Endothelial cell of umbilical vein (primary cell): ENCODE data around the gene CCDC9. TPM values are rescaled to one million over a fixed set of nuclear protein-coding genes. Genes with fewer than 3 reads are reported as not detected.

Source experiments
- BruUV-seq: library from RNA; stranded (reverse); fragments of 400-500 nt; replicated peaks from 2 replicates; lab custom pipeline; 2021; lab: Mats Ljungman, UMichigan
- CTCF ChIA-PET: fragments of 300-600, 350-600 bp; sonication (Branson Sonifier 250); formaldehyde crosslinking; loops from one replicate; lab custom pipeline; 2021; ENCODE audit warnings: antibody characterized with exemption, inconsistent platforms; lab: Charles Lee
- POLR2A ChIA-PET: fragments of 300-600, 350-600 bp; sonication (Branson Sonifier 250); formaldehyde crosslinking; loops from one replicate; lab custom pipeline; 2021; ENCODE audit warnings: antibody characterized with exemption, inconsistent platforms; lab: Charles Lee
- DNase-seq: peaks from one replicate; pipeline ENCODE4 v3.0.0-alpha.2; 2011; ENCODE audit warnings: low read depth, low spot score
- FAIRE-seq: peaks from 2 replicates; lab custom pipeline; 2011; peaks lifted over from hg19 to GRCh38; lab: Jason Lieb, UNC
- H2AFZ ChIP-seq: 2 replicates; pipeline ENCODE4 v1.6.0; 2012; ENCODE audit warnings: low read depth, low read length, control low read depth, inconsistent platforms
- H3K27ac ChIP-seq: 2 replicates; pipeline ENCODE4 v1.5.1; 2011; ENCODE audit warnings: low read depth, mild to moderate bottlenecking, control low read depth, low read length, moderate library complexity; ENCODE audit not compliant: insufficient read depth
- H3K27me3 ChIP-seq, 2 experiments: 2 replicates each; pipeline versions ENCODE4 v1.6.0 to v1.6.1; 2011; ENCODE audit warnings: low read length in 2 of 2, mixed read lengths in 1 of 2; ENCODE audit not compliant: control insufficient read depth in 2 of 2, insufficient read depth in 2 of 2
- H3K36me3 ChIP-seq, 2 experiments: 2 replicates in 1 of 2; 3 replicates in 1 of 2; pipeline ENCODE4 v1.5.1; 2011; ENCODE audit warnings: low read length in 2 of 2, mild to moderate bottlenecking in 1 of 2, moderate library complexity in 1 of 2; ENCODE audit not compliant: control insufficient read depth in 2 of 2, insufficient read depth in 2 of 2; ENCODE audit errors: extremely low read depth in 1 of 2
- H3K4me1 ChIP-seq: 3 replicates; pipeline ENCODE4 v1.5.1; 2011; ENCODE audit warnings: mild to moderate bottlenecking, low read length; ENCODE audit not compliant: control insufficient read depth, insufficient read depth; ENCODE audit errors: extremely low read depth
- H3K4me2 ChIP-seq: 2 replicates; pipeline ENCODE4 v1.6.1; 2011; ENCODE audit warnings: low read length, control low read depth, mixed read lengths; ENCODE audit not compliant: insufficient read depth
- H3K4me3 ChIP-seq, 3 experiments: fragments of 200-600 bp in 1 of 3; sonication (generic), shearing (Covaris generic) in 1 of 3; replicated peaks in 1 of 3; 2 replicates each; pipeline ENCODE4 v1.5.1; 2011 to 2016; ENCODE audit warnings: control low read depth in 3 of 3, low read length in 3 of 3, mild to moderate bottlenecking in 2 of 3, inconsistent platforms in 1 of 3, low read depth in 1 of 3, moderate library complexity in 1 of 3; ENCODE audit not compliant: insufficient read depth in 1 of 3
- H3K79me2 ChIP-seq: 2 replicates; pipeline ENCODE4 v1.6.0; 2012; ENCODE audit warnings: low read length, inconsistent platforms; ENCODE audit not compliant: control insufficient read depth, insufficient read depth
- H3K9ac ChIP-seq: replicated peaks from 2 replicates; pipeline ENCODE3; 2011; ENCODE audit warnings: low read length, control low read depth; ENCODE audit not compliant: insufficient read depth; ENCODE audit errors: extremely low read depth
- H3K9me1 ChIP-seq: replicated peaks from 3 replicates; pipeline ENCODE4 v1.6.0; 2011; ENCODE audit warnings: mild to moderate bottlenecking, low read length; ENCODE audit not compliant: control insufficient read depth, insufficient read depth; ENCODE audit errors: extremely low read depth
- H3K9me3 ChIP-seq: replicated peaks from 2 replicates; pipeline ENCODE4 v1.5.1; 2012; ENCODE audit warnings: low read length, inconsistent platforms; ENCODE audit not compliant: control insufficient read depth, insufficient read depth
- H4K20me1 ChIP-seq: replicated peaks from 2 replicates; pipeline ENCODE3; 2011; ENCODE audit warnings: mild to moderate bottlenecking, low read length; ENCODE audit not compliant: control insufficient read depth, insufficient read depth; ENCODE audit errors: extremely low read depth
- EZH2 ChIP-seq: IDR thresholded peaks from 2 replicates; pipeline ENCODE4 v1.6.1; 2012; ENCODE audit warnings: borderline replicate concordance, low read depth, mild to moderate bottlenecking, moderate library complexity, low read length, inconsistent platforms; ENCODE audit not compliant: severe bottlenecking
- FOS ChIP-seq: IDR thresholded peaks from 2 replicates; pipeline ENCODE4 v1.6.1; 2011; ENCODE audit warnings: mild to moderate bottlenecking, low read length, moderate library complexity, borderline replicate concordance; ENCODE audit not compliant: insufficient read depth
- GATA2 ChIP-seq: IDR thresholded peaks from 2 replicates; pipeline ENCODE4 v1.7.0; 2011; ENCODE audit warnings: low read depth, mild to moderate bottlenecking, moderate library complexity, mixed read lengths, low read length; ENCODE audit not compliant: insufficient read length, insufficient read depth
- JUN ChIP-seq: IDR thresholded peaks from 2 replicates; pipeline ENCODE4 v1.6.1; 2011; ENCODE audit warnings: borderline replicate concordance, low read depth; ENCODE audit not compliant: insufficient read length, insufficient read depth
- MAX ChIP-seq: IDR thresholded peaks from 2 replicates; pipeline ENCODE4 v1.6.1; 2011; ENCODE audit not compliant: insufficient read depth, insufficient read length
- MYC ChIP-seq: IDR thresholded peaks from one replicate; pipeline ENCODE4 v1.6.1; 2011; ENCODE audit warnings: mild to moderate bottlenecking, low read depth, low read length
- POLR2A ChIP-seq: IDR thresholded peaks from 2 replicates; pipeline ENCODE4 v1.6.1; 2012; ENCODE audit warnings: low read depth, mild to moderate bottlenecking, control low read depth, low read length
- POLR2AphosphoS5 ChIP-seq: IDR thresholded peaks from 2 replicates; pipeline ENCODE4 v1.6.1; 2012; ENCODE audit warnings: low read depth, mild to moderate bottlenecking, control low read depth, low read length, moderate library complexity; ENCODE audit not compliant: insufficient read depth
- dilution Hi-C: fragments of 300-500 bp; cut with MboI; formaldehyde crosslinking; loops from one replicate; pipeline ENCODE4 v1.15.0; 2019; ENCODE audit warnings: low sequenced_read_pairs; ENCODE audit not compliant: extremely low pct_ligation_motif_present
- intact Hi-C: fragments of 100-400 bp; cut with micrococcal nuclease; formaldehyde crosslinking; loops from one replicate; pipeline ENCODE4 v1.10.0; 2022
- polyA plus RNA-seq, 4 experiments: library from polyadenylated mRNA; depleted of rRNA in 3 of 4; stranded (reverse) in 3 of 4; unstranded in 1 of 4; fragments of >200 nt; gene quantifications; 2 replicates each; pipeline versions ENCODE4 v1.2.1 to v1.2.3, GENCODE V29; 2011 to 2012; ENCODE audit warnings: missing spikeins in 1 of 4
- total RNA-seq: library from RNA; stranded (reverse); gene quantifications from 2 replicates; pipeline ENCODE4 v1.2.3, GENCODE V29; 2021
- TF ChIP-seq, protein P1 (sequence below), 2 donors: IDR thresholded peaks; 1 replicate in 1 of 2; 2 replicates in 1 of 2; pipeline ENCODE4 v1.5.1; 2011; ENCODE audit warnings: low read length in 2 of 2, mild to moderate bottlenecking in 2 of 2, moderate library complexity in 2 of 2, control low read depth in 1 of 2, inconsistent platforms in 1 of 2, low read depth in 1 of 2; ENCODE audit not compliant: insufficient read depth in 1 of 2; ENCODE audit errors: extremely low read depth in 1 of 2

The CCDC9 gene
- total and polyA plus RNA-seq, 2 donors (not counting 3 experiments of a cell fraction or from before 2014, with no cell fraction given) = 6.0 to 26.9 TPM

DNA sequence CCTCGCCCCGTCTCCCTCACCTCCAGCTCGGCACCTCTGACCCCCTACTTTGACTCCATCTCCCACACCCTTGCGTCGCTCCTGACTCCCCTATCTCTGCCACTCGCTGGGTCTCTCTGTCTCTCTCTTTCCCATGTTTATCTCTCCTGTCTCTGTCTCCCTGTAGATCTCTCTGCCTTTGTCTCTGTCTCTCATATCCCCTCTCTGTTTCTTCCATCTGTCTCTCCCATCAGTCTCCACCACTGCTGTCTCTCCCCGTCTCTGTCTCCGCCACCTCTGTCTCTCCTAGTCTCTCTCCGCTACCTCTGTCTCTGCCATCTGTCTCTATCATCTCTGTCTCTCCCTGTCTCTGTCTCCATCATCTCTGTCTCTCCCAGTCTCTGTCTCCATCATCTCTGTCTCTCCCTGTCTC lies 13.0 kb upstream of the CCDC9 start:
- BruUV-seq = TSS peak; percentile 59
- H3K27ac ChIP-seq = peak overlapping the region; percentile 49
- dilution Hi-C loops (no loop called here), intact Hi-C loops (loop anchor here (5.0 kb wide), 2 partner anchors 206 to 386 kb away; no protein-coding TSS in a partner anchor)
- H4K20me1 ChIP-seq = no peaks in the 10 kb centered on the region
- H3K9me1 ChIP-seq = no peaks in the 10 kb centered on the region
- H3K79me2 ChIP-seq = no peaks in the 10 kb centered on the region
- no peaks in the 10 kb centered on the region for H3K9me3 ChIP-seq
- peaks cover 21% of the 10 kb centered on the region for H3K4me1 ChIP-seq
- peak overlapping the region; percentile 41 for H3K9ac ChIP-seq
- ChIA-PET POLR2A (interaction anchor here (1.0 to 1.8 kb wide), 4 partner anchors 13 to 86 kb away, joined by 6 to 9 read pairs (median 8); partner anchors contain the start of gene CCDC9), CTCF (interaction anchor here (0.6 to 8.3 kb wide), 12 partner anchors 9 to 115 kb away, joined by 3 to 533 read pairs (median 6); partner anchors contain the start of gene CCDC9)
- H3K36me3 ChIP-seq = no peaks in the 10 kb centered on the region
- peak overlapping the region; percentile 74 for H2AFZ ChIP-seq
- no peak for TF ChIP-seq FOS
- TF ChIP-seq MAX = no peak
- no peak for TF ChIP-seq JUN
- TF ChIP-seq POLR2A = no peak
- TF ChIP-seq EZH2 = no peak
- TF ChIP-seq GATA2 = no peak
- no peak for TF ChIP-seq POLR2AphosphoS5
- TF ChIP-seq MYC = no peak
- TF ChIP-seq, protein P1, sequence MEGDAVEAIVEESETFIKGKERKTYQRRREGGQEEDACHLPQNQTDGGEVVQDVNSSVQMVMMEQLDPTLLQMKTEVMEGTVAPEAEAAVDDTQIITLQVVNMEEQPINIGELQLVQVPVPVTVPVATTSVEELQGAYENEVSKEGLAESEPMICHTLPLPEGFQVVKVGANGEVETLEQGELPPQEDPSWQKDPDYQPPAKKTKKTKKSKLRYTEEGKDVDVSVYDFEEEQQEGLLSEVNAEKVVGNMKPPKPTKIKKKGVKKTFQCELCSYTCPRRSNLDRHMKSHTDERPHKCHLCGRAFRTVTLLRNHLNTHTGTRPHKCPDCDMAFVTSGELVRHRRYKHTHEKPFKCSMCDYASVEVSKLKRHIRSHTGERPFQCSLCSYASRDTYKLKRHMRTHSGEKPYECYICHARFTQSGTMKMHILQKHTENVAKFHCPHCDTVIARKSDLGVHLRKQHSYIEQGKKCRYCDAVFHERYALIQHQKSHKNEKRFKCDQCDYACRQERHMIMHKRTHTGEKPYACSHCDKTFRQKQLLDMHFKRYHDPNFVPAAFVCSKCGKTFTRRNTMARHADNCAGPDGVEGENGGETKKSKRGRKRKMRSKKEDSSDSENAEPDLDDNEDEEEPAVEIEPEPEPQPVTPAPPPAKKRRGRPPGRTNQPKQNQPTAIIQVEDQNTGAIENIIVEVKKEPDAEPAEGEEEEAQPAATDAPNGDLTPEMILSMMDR (IDR thresholded peaks at IDR 0.05; ENCODE audit: extremely low read depth in 1 of 2, insufficient read depth in 1 of 2, low read depth in 1 of 2, low read length in 2 of 2) = no peak
- DNase-seq = peak; percentile 37
- no peaks in the 10 kb centered on the region for H3K27me3 ChIP-seq
- no peak for FAIRE-seq
- peak overlapping the region; percentile 79 for H3K4me2 ChIP-seq
- no peak overlapping the region for H3K4me3 ChIP-seq
